H1 (cell line): ENCODE results near the gene INPP5A. TPM values are rescaled to one million over a fixed set of nuclear protein-coding genes. Genes with fewer than 3 reads are reported as not detected.

Source experiments
- CTCF ChIA-PET: fragments of 300-600 bp; sonication (Branson Sonifier 250); formaldehyde crosslinking; loops from one replicate; lab custom pipeline; 2021; ENCODE audit not compliant: partially characterized antibody; lab: Charles Lee
- POLR2A ChIA-PET: fragments of 300-600 bp; sonication (Branson Sonifier 250); formaldehyde crosslinking; loops from one replicate; lab custom pipeline; 2021; ENCODE audit warnings: inconsistent platforms; ENCODE audit not compliant: partially characterized antibody; lab: Charles Lee
- DNase-seq, 2 experiments: peaks; one replicate each; pipeline versions ENCODE4 v3.0.0 to v3.0.0-alpha.2; 2010 to 2022; ENCODE audit warnings: low spot score in 2 of 2, low read depth in 1 of 2, mixed read lengths in 1 of 2
- FAIRE-seq: peaks from 2 replicates; lab custom pipeline; 2011; peaks lifted over from hg19 to GRCh38; lab: Jason Lieb, UNC
- H2AFZ ChIP-seq: 2 replicates; pipeline ENCODE4 v1.8.1; 2012; ENCODE audit warnings: low read length, inconsistent platforms
- H2AK5ac ChIP-seq: 2 replicates; pipeline ENCODE4 v1.6.1; 2013; ENCODE audit warnings: low read depth, low read length
- H2BK120ac ChIP-seq: replicated peaks from 2 replicates; pipeline ENCODE3; 2013; ENCODE audit warnings: low read depth, low read length, inconsistent platforms
- H2BK12ac ChIP-seq: 2 replicates; pipeline ENCODE4 v1.6.1; 2013; ENCODE audit warnings: low read depth, low read length
- H2BK15ac ChIP-seq: 2 replicates; pipeline ENCODE4 v1.6.1; 2013; ENCODE audit warnings: low read length
- H2BK20ac ChIP-seq: 2 replicates; pipeline ENCODE4 v1.6.1; 2013; ENCODE audit warnings: low read length
- H2BK5ac ChIP-seq: 2 replicates; pipeline ENCODE4 v1.6.1; 2013; ENCODE audit warnings: low read depth, low read length
- H3K14ac ChIP-seq: 2 replicates; pipeline ENCODE4 v1.6.1; 2013; ENCODE audit warnings: inconsistent platforms; ENCODE audit not compliant: insufficient read length
- H3K18ac ChIP-seq: 2 replicates; pipeline ENCODE4 v1.6.1; 2013; ENCODE audit warnings: low read length; ENCODE audit errors: extremely low read depth
- H3K23ac ChIP-seq: 2 replicates; pipeline ENCODE4 v1.6.1; 2013; ENCODE audit warnings: inconsistent platforms; ENCODE audit not compliant: insufficient read length
- H3K23me2 ChIP-seq: 2 replicates; pipeline ENCODE4 v1.6.1; 2013; ENCODE audit warnings: low read depth, low read length
- H3K27ac ChIP-seq: 2 replicates; pipeline ENCODE4 v1.6.1; 2011; ENCODE audit warnings: low read depth, low read length, inconsistent platforms
- H3K27me3 ChIP-seq, 4 experiments: replicated peaks in 1 of 4; 1 replicate in 1 of 4; 2 replicates in 3 of 4; pipeline versions ENCODE4 v1.6.1 to v1.8.1; 2011 to 2013; ENCODE audit warnings: low read length in 3 of 4, mild to moderate bottlenecking in 3 of 4, inconsistent platforms in 2 of 4, mixed read lengths in 2 of 4, moderate library complexity in 1 of 4; ENCODE audit not compliant: control insufficient read depth in 3 of 4, insufficient read depth in 3 of 4; ENCODE audit errors: extremely low read depth in 1 of 4
- H3K36me3 ChIP-seq, 4 experiments: 2 replicates each; pipeline versions ENCODE4 v1.6.1 to v1.8.1; 2011 to 2013; ENCODE audit warnings: mild to moderate bottlenecking in 4 of 4, low read length in 3 of 4, moderate library complexity in 2 of 4, control low read depth in 1 of 4, inconsistent platforms in 1 of 4; ENCODE audit not compliant: insufficient read depth in 4 of 4, control insufficient read depth in 2 of 4
- H3K4ac ChIP-seq: replicated peaks from 2 replicates; pipeline ENCODE3; 2013; ENCODE audit warnings: low read length, low read depth, mixed read lengths, inconsistent platforms; ENCODE audit not compliant: insufficient read length
- H3K4me1 ChIP-seq, 4 experiments: replicated peaks in 1 of 4; 1 replicate in 1 of 4; 2 replicates in 3 of 4; pipeline versions ENCODE4 v1.6.1 to v1.8.1; 2011 to 2013; ENCODE audit warnings: low read length in 3 of 4, inconsistent platforms in 2 of 4, mixed read lengths in 1 of 4; ENCODE audit not compliant: insufficient read depth in 4 of 4, control insufficient read depth in 3 of 4
- H3K4me2 ChIP-seq, 2 experiments: 2 replicates each; pipeline versions ENCODE4 v1.6.1 to v1.8.1; 2011 to 2013; ENCODE audit warnings: low read depth in 2 of 2, low read length in 2 of 2, control low read depth in 1 of 2, inconsistent platforms in 1 of 2, mild to moderate bottlenecking in 1 of 2; ENCODE audit not compliant: insufficient read depth in 1 of 2
- H3K4me3 ChIP-seq, 4 experiments: fragments of 200-600, 300-600 bp in 1 of 4; sonication (generic), shearing (Covaris generic), sonication (Bioruptor Twin) in 1 of 4; 2 replicates each; pipeline versions ENCODE4 v1.5.1 to v1.8.1; 2011 to 2016; ENCODE audit warnings: low read length in 4 of 4, low read depth in 3 of 4, control low read depth in 2 of 4, inconsistent platforms in 2 of 4, mild to moderate bottlenecking in 2 of 4, mixed read lengths in 1 of 4, moderate library complexity in 1 of 4; ENCODE audit not compliant: insufficient read depth in 2 of 4; ENCODE audit errors: extremely low read depth in 1 of 4
- H3K56ac ChIP-seq: replicated peaks from 2 replicates; pipeline ENCODE3; 2013; ENCODE audit warnings: low read depth, mild to moderate bottlenecking, mixed read lengths, low read length, inconsistent platforms; ENCODE audit not compliant: insufficient read length
- H3K79me1 ChIP-seq: 2 replicates; pipeline ENCODE4 v1.6.1; 2013; ENCODE audit warnings: low read depth, low read length, control low read depth
- H3K79me2 ChIP-seq, 2 experiments: 2 replicates each; pipeline versions ENCODE4 v1.6.1 to v1.8.1; 2012 to 2013; ENCODE audit warnings: low read length in 2 of 2, mild to moderate bottlenecking in 2 of 2, inconsistent platforms in 1 of 2; ENCODE audit not compliant: insufficient read depth in 2 of 2, control insufficient read depth in 1 of 2
- H3K9ac ChIP-seq, 4 experiments: replicated peaks in 1 of 4; 1 replicate in 1 of 4; 2 replicates in 3 of 4; pipeline versions ENCODE4 v1.6.1 to v1.8.1; 2011 to 2013; ENCODE audit warnings: low read depth in 3 of 4, low read length in 3 of 4, control low read depth in 2 of 4, mild to moderate bottlenecking in 2 of 4, moderate library complexity in 2 of 4, inconsistent platforms in 1 of 4; ENCODE audit errors: extremely low read depth in 1 of 4
- H3K9me3 ChIP-seq, 2 experiments: 2 replicates each; pipeline versions ENCODE4 v1.6.1 to v1.8.1; 2012 to 2013; ENCODE audit warnings: mild to moderate bottlenecking in 2 of 2, moderate library complexity in 2 of 2, control low read depth in 1 of 2, inconsistent platforms in 1 of 2, low read depth in 1 of 2, low read length in 1 of 2, mixed read lengths in 1 of 2; ENCODE audit not compliant: insufficient read depth in 2 of 2
- H4K20me1 ChIP-seq, 2 experiments: replicated peaks in 1 of 2; 2 replicates each; pipeline versions ENCODE3 to v1.8.1; 2011 to 2013; ENCODE audit warnings: inconsistent platforms in 2 of 2, low read length in 2 of 2, mild to moderate bottlenecking in 1 of 2; ENCODE audit not compliant: insufficient read depth in 2 of 2, control insufficient read depth in 1 of 2
- H4K5ac ChIP-seq: 2 replicates; pipeline ENCODE4 v1.6.1; 2013; ENCODE audit warnings: low read length, low read depth, mixed read lengths, inconsistent platforms; ENCODE audit not compliant: insufficient read length
- H4K8ac ChIP-seq: 2 replicates; pipeline ENCODE4 v1.8.0; 2013; ENCODE audit warnings: mild to moderate bottlenecking, moderate library complexity, low read length, inconsistent platforms; ENCODE audit not compliant: insufficient read depth; ENCODE audit errors: extremely low read depth
- H4K91ac ChIP-seq: replicated peaks from 2 replicates; pipeline ENCODE3; 2013; ENCODE audit warnings: low read length, mixed read lengths, inconsistent platforms; ENCODE audit not compliant: insufficient read length
- ASH2L ChIP-seq: fragments of 200-600, 300-600 bp; sonication (generic); IDR thresholded peaks from one replicate; pipeline ENCODE4 v1.7.1; 2017; ENCODE audit warnings: low read length
- CHD2 ChIP-seq: IDR thresholded peaks from 2 replicates; pipeline ENCODE4 v1.6.1; 2012; ENCODE audit warnings: low read length, improper control_type of control experiment
- EP300 ChIP-seq, 2 experiments: IDR thresholded peaks; 1 replicate in 1 of 2; 2 replicates in 1 of 2; pipeline ENCODE4 v1.6.1; 2011 to 2012; ENCODE audit warnings: low read depth in 2 of 2, low read length in 2 of 2, mild to moderate bottlenecking in 2 of 2, borderline replicate concordance in 1 of 2, inconsistent platforms in 1 of 2, moderate library complexity in 1 of 2
- HDAC2 ChIP-seq, 2 experiments: fragments of 300-600 bp in 1 of 2; sonication (generic) in 1 of 2; IDR thresholded peaks; 2 replicates each; pipeline ENCODE4 v1.6.1; 2011 to 2012; ENCODE audit warnings: low read depth in 2 of 2, low read length in 2 of 2, mild to moderate bottlenecking in 2 of 2, moderate library complexity in 2 of 2, borderline replicate concordance in 1 of 2, inconsistent platforms in 1 of 2
- JUND ChIP-seq: IDR thresholded peaks from 2 replicates; pipeline ENCODE4 v1.6.1; 2011; ENCODE audit warnings: mild to moderate bottlenecking, improper control_type of control experiment, low read length
- KDM1A ChIP-seq: fragments of 200-600, 300-600 bp; sonication (generic); IDR thresholded peaks from 2 replicates; pipeline ENCODE4 v1.7.1; 2016; ENCODE audit warnings: mild to moderate bottlenecking, low read length, borderline replicate concordance
- KDM5A ChIP-seq: fragments of 200-600 bp; IDR thresholded peaks from 2 replicates; pipeline ENCODE4 v1.7.1; 2012; ENCODE audit warnings: mild to moderate bottlenecking, low read length, inconsistent platforms, mixed read lengths
- NRF1 ChIP-seq: IDR thresholded peaks from 2 replicates; pipeline ENCODE4 v1.6.1; 2011; ENCODE audit warnings: mild to moderate bottlenecking, low read depth, low read length, improper control_type of control experiment
- TAF1 ChIP-seq: IDR thresholded peaks from 2 replicates; pipeline ENCODE4 v1.6.1; 2011; ENCODE audit warnings: mild to moderate bottlenecking, low read depth, low read length
- TBP ChIP-seq: IDR thresholded peaks from 2 replicates; pipeline ENCODE4 v1.6.1; 2011; ENCODE audit warnings: low read depth, low read length, improper control_type of control experiment
- YY1 ChIP-seq: IDR thresholded peaks from 2 replicates; pipeline ENCODE4 v1.6.1; 2011; ENCODE audit warnings: low read depth, mild to moderate bottlenecking, low read length
- WGBS, 2 experiments: shearing (Covaris generic) in 1 of 2; methylation state at CpG; one replicate each; pipeline versions ENCODE4 v1.1.6 to v1.1.7; 2013 to 2015; ENCODE audit warnings: low lambda C conversion rate in 2 of 2, mixed read lengths in 2 of 2, inconsistent platforms in 1 of 2, low coverage in 1 of 2, missing lambda C conversion rate in 1 of 2; ENCODE audit not compliant: insufficient replicate concordance in 2 of 2, insufficient coverage in 1 of 2, insufficient read length in 1 of 2; ENCODE audit errors: extremely low coverage in 1 of 2, missing lambda C conversion rate in 1 of 2; 5-methylcytosine and 5-hydroxymethylcytosine counted together
- polyA plus RNA-seq, 7 experiments: library from polyadenylated mRNA; depleted of rRNA in 3 of 7; stranded (reverse) in 5 of 7; unstranded in 2 of 7; fragments of >200 nt in 5 of 7; fragments of 200-250 nt in 2 of 7; gene quantifications; 1 replicate in 5 of 7; 2 replicates in 1 of 7; 4 replicates in 1 of 7; pipeline versions ENCODE4 v1.2.1 to v1.2.3, GENCODE V29; 2011 to 2013; ENCODE audit warnings: missing spikeins in 2 of 7, mixed read lengths in 2 of 7
- total RNA-seq: library from RNA; stranded (reverse); fragmentation: NEBNext Ultra II Directional; extraction: Animal tissue kit (Norgen Biotek cat#: 25700); gene quantifications from 2 replicates; pipeline ENCODE4 v1.2.1, GENCODE V29; 2021

Gene INPP5A
- total and polyA plus RNA-seq, 2 of the 8 experiments (the other 6 are each of a cell fraction or from before 2014, with no cell fraction given) = 19.7 to 27.5 TPM

DNA sequence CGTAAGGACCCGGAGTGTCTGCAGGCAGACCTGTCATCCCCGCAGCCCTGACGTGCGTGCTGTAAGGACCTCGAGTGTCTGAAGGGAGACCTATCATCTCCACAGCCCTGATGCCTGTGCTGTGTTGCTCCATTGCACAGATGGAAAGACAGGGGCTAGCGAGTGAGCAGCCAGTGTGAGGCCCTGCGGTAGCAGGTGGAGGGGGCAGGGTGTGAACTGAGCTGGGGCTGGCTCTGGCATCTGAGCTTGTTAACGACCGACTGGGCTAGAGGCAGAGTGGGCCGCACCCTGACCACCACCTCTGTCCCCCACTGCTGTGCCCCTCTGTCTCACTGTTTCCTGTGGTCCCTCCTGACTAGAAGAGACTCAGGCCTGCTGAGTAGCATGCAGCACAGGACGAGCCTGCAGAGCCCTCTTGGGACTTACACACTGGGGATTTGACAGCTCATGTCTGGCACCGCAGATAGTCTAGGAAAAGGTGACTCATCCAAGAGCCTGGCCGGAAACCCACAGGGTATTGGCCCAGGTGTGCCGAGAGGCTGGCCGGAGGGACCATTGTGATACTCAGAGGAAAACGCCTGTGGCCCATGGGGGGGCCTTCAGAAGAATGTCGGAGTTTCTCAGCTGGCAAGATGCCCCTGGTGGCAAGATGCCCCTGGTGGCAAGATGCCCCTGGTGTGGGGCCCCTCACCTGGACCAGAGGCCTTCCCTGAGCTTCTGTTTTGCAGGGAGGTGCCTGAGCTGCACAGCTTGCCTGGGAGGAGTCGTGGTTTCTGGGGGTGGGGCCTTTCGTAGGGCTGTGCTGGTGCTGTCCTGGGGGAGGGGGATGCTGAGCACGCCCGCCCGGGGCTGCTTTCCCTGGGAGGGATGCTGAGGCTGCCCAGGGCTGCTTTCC, 34.3 kb downstream of the INPP5A start:
- Histone ChIP-seq H3K79me1 (peaks cover 11% of the 10 kb centered on the region), H3K23ac (no peak overlapping the region), H3K4me3 (no peak overlapping the region), H2BK15ac (0 out of 2 replicates have a peak overlapping the region, but pooled peaks have one; percentile 8), H3K18ac (no peak overlapping the region), H3K36me3 (no peaks in the 10 kb centered on the region), H2AK5ac (0 out of 2 replicates have a peak overlapping the region, but pooled peaks have one; percentile 46), H2AFZ (no peak overlapping the region), H2BK120ac (no peak overlapping the region), H3K9ac (no peak overlapping the region), H3K27me3 (no peaks in the 10 kb centered on the region; a peak in 2 of 7 replicates), H4K20me1 (peaks cover 7 to 24% of the 10 kb centered on the region in 2 experiments), H3K9me3 (no peaks in the 10 kb centered on the region), H3K23me2 (peaks cover 3% of the 10 kb centered on the region; the same call in 1 of the 2 replicates), H2BK12ac (peak overlapping the region; percentile 50; the same call in 1 of the 2 replicates), H2BK5ac (peak overlapping the region; percentile 61), H4K91ac (no peak overlapping the region), H3K27ac (0 out of 2 replicates have a peak overlapping the region, but pooled peaks have one; percentile 30), H3K79me2 (peaks cover 0 to 6% of the 10 kb centered on the region in 2 experiments; a peak in 1 of 4 replicates), H3K4ac (no peak overlapping the region), H4K8ac (peak overlapping the region; percentile 53; the same call in 1 of the 2 replicates), H4K5ac (no peak overlapping the region), H2BK20ac (peak overlapping the region; percentile 66; the same call in 1 of the 2 replicates), H3K56ac (peak overlapping the region; percentile 10), H3K4me1 (peaks cover 7 to 30% (median 19%) of the 10 kb centered on the region in 4 experiments), H3K4me2 (peak overlapping the region in 1 of 2 experiments; percentile 40; a peak in 2 of 4 replicates), H3K14ac (no peak overlapping the region)
- POLR2A ChIA-PET = interaction anchor here (0.8 to 1.5 kb wide), 6 partner anchors 9 to 71 kb away, joined by 3 read pairs; no protein-coding TSS in a partner anchor
- no peak for FAIRE-seq
- peak; percentile 57 to 64 for DNase-seq
- CTCF ChIA-PET = interaction anchor here (1.0 to 2.3 kb wide), 14 partner anchors 10 to 266 kb away, joined by 3 to 6 read pairs (median 3); no protein-coding TSS in a partner anchor
- 72% methylated on average over 19 of the region's 23 CpGs; no CpG with 5 or more reads in 1 of the 2 experiments for WGBS, 2 experiments
- TF ChIP-seq YY1 (peak; percentile 57; the same call in 1 of the 2 replicates), KDM5A (no peak), TBP (no peak), KDM1A (0 out of 2 replicates have a peak, but pooled peaks have one; percentile 5), NRF1 (no peak), CHD2 (no peak), EP300 (IDR thresholded peaks at IDR 0.05; ENCODE audit: borderline replicate concordance in 1 of 2, low read depth in 2 of 2, low read length in 2 of 2) (no peak), TAF1 (no peak), JUND (peak; percentile 97), HDAC2 (IDR thresholded peaks at IDR 0.05; ENCODE audit: borderline replicate concordance in 1 of 2, low read depth in 2 of 2, low read length in 2 of 2) (no peak), ASH2L (no peak)
